GM10266 (cell line): ENCODE results near the gene CLEC3A.

ENCODE experiments used
- DNase-seq: peaks from one replicate; pipeline ENCODE4 v3.0.0; 2012; ENCODE audit errors: extremely low spot score
- CTCF ChIP-seq: IDR thresholded peaks from 2 replicates; pipeline ENCODE4 v1.5.1; 2012; ENCODE audit warnings: mild to moderate bottlenecking, low read depth; ENCODE audit not compliant: control insufficient read depth, insufficient read depth; ENCODE audit errors: missing control alignments

Gene CLEC3A

GRCh38 chr16:78034530-78034929 lies 12.2 kb downstream of the CLEC3A start:
- no peak for DNase-seq
- TF ChIP-seq CTCF: no peak

DNA sequence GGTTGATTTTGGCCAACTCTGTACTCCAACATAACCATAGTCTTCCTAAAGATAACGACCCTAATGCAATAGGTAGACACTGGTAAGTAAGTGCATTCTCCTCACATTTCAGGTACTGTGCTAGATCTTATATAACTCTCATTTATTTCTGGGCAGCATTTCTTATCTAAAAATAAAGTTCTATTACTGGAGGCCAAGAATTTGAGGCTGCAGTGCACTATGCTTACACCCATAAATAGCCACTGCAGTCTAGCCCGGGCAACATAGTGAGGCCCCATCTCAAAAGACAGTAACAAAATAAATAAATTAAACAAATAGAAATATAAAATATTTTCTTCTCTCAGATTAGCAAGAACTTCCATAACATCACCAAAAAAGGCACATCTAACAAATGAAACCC lies 12.7 kb downstream of the CLEC3A start:
- no peak for DNase-seq
- no peak for TF ChIP-seq CTCF

DNA sequence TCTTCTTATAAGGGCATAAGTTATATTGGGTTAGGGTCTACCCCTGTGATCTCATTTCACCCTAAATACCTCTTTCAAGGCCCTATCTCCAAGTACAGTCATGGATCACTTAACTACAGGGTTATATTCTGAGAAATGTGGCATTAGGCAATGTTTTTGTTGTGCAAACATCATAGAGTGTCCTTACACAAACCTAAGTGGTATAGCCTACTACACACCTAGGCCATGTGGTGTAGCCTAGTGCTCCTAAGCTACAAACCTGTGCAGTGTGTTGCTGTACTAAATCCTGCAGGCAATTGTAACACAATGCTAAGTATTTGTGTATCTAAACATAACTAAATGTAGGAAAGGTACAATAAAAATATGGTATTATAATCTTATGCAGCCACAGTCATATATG lies 18.0 kb downstream of the CLEC3A start:
- TF ChIP-seq CTCF: no peak
- DNase-seq: no peak

- no peak for TF ChIP-seq CTCF
- peak; percentile 32 for DNase-seq
Measured at GRCh38 chr16:78045865-78046581, 23.7 kb downstream of the CLEC3A start.

GRCh38 chr16:78048319-78048718 lies 26.0 kb downstream of the CLEC3A start:
- DNase-seq: no peak
- no peak for TF ChIP-seq CTCF

- no peak for TF ChIP-seq CTCF
- no peak for DNase-seq
Measured at GRCh38 chr16:78050734-78051400, 28.5 kb downstream of the CLEC3A start.
